Activated naive CD4-positive, alpha-beta T cell treated with anti-CD3 and anti-CD28 coated beads for 36 hours (primary cell): Measurements from ENCODE around the gene PRSS1. TPM values are rescaled to one million over a fixed set of nuclear protein-coding genes. Genes with fewer than 3 reads are reported as not detected.
"Not testable (repeated sequence)": the region's sequence is repeated elsewhere in the genome, so short reads cannot be mapped to it uniquely, and the experiment has no call there.

Experiments used
- CTCF ChIA-PET: fragments of 350-600 bp; sonication (Branson Sonifier 250); formaldehyde crosslinking; loops from one replicate; lab custom pipeline; 2021; ENCODE audit warnings: antibody characterized with exemption; lab: Charles Lee
- DNase-seq: peaks from one replicate; pipeline ENCODE4 v3.0.0-alpha.2; 2020
- H3K27ac Mint-ChIP-seq: one replicate; pipeline ENCODE4 v1.8.0; 2021; ENCODE audit warnings: mild to moderate bottlenecking, mixed read lengths
- H3K27me3 Mint-ChIP-seq: one replicate; pipeline ENCODE4 v1.8.0; 2021; ENCODE audit warnings: low read depth, mixed read lengths
- H3K36me3 Mint-ChIP-seq: one replicate; pipeline ENCODE4 v1.8.0; 2021; ENCODE audit warnings: low read depth, mixed read lengths
- H3K4me1 Mint-ChIP-seq: one replicate; pipeline ENCODE4 v1.8.0; 2021; ENCODE audit warnings: low read depth, mixed read lengths
- H3K4me3 Mint-ChIP-seq: one replicate; pipeline ENCODE4 v1.8.0; 2021; ENCODE audit warnings: mild to moderate bottlenecking, moderate library complexity, mixed read lengths
- H3K9me3 Mint-ChIP-seq: one replicate; pipeline ENCODE4 v1.8.0; 2021; ENCODE audit warnings: mixed read lengths
- intact Hi-C: fragments of 100-400 bp; cut with micrococcal nuclease; formaldehyde crosslinking; loops from one replicate; pipeline ENCODE4 v1.15.1; 2023
- total RNA-seq, 2 experiments: library from RNA; stranded (reverse); gene quantifications; one replicate each; pipeline ENCODE4 v1.2.3, GENCODE V29; 2021

The PRSS1 gene
- total RNA-seq, 2 experiments from 2014 or later: not detected

- intact Hi-C loops: no loop called here
- no peak for DNase-seq
- Mint-ChIP-seq H3K27ac (no peak overlapping the region), H3K4me1 (no peaks in the 10 kb centered on the region), H3K36me3 (no peaks in the 10 kb centered on the region), H3K4me3 (no peak overlapping the region), H3K27me3 (no peaks in the 10 kb centered on the region), H3K9me3 (no peaks in the 10 kb centered on the region)
- CTCF ChIA-PET: no interaction called here
These were observed 1.2 kb downstream of the PRSS1 start for GRCh38 chr7:142750321-142750938.

DNA sequence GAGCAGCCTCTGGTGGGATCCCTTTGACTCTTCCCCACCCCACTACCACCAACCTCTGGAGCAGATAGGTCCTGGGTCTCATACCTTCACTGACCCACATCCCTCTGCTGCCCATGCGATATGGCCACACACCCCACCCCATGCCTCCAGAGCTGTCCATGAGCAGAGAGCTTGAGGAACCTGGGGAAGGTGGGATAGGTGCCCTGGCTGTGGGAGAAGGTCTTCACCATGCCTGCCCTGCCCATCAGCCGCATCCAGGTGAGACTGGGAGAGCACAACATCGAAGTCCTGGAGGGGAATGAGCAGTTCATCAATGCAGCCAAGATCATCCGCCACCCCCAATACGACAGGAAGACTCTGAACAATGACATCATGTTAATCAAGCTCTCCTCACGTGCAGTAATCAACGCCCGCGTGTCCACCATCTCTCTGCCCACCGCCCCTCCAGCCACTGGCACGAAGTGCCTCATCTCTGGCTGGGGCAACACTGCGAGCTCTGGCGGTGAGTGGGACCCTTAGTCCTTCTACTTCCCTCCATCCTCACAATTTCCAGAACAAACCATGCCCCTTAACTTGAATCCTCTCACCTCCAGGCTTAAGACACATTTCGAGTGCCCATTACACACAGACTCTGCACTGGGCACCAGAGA, 2.4 kb downstream of the PRSS1 start:
- DNase-seq, H3K27me3 Mint-ChIP-seq, intact Hi-C loops, CTCF ChIA-PET, H3K4me3 Mint-ChIP-seq, H3K4me1 Mint-ChIP-seq, H3K27ac Mint-ChIP-seq, H3K9me3 Mint-ChIP-seq, H3K36me3 Mint-ChIP-seq: not testable (repeated sequence)

- intact Hi-C loops: no loop called here
- no peaks in the 10 kb centered on the region for H3K27me3 Mint-ChIP-seq
- H3K27ac Mint-ChIP-seq: no peak overlapping the region
These were observed 3.3 kb downstream of the PRSS1 start for GRCh38 chr7:142752376-142753225.

DNA sequence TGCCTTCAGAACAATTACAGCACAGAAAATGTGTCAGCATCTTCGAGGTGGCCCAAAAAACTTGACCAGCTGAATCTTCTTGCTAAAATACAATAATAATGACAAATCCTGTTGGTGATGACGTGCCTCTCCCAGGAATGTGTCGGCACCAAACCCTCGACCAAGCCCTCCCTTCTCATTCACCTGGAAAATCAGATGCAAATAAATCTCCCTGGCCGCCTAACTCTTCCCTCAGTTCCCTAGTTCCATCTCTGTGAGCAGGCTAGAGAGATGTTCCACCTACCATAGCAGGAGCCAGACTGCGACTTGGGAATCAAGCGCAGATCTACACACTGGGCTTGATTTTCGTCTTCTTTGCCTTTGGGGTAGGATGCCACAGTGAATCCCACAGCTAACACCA, 4.1 kb downstream of the PRSS1 start:
- Mint-ChIP-seq H3K9me3 (no peaks in the 10 kb centered on the region), H3K4me3 (no peak overlapping the region), H3K36me3 (no peaks in the 10 kb centered on the region), H3K27ac (no peak overlapping the region), H3K4me1 (no peaks in the 10 kb centered on the region), H3K27me3 (no peaks in the 10 kb centered on the region)
- no peak for DNase-seq
- intact Hi-C loops: no loop called here
- CTCF ChIA-PET: interaction anchor here (0.6 kb wide), 1 partner anchor 1881 kb away, joined by 3 read pairs; no protein-coding TSS in a partner anchor

More at GRCh38 chr7:142752376-142753225, 3.3 kb downstream of the PRSS1 start:
- no peak overlapping the region for H3K4me3 Mint-ChIP-seq
- DNase-seq: no peak
- CTCF ChIA-PET: interaction anchor here (0.6 kb wide), 1 partner anchor 1880 kb away, joined by 3 read pairs; no protein-coding TSS in a partner anchor
- H3K36me3 Mint-ChIP-seq: no peaks in the 10 kb centered on the region
- H3K9me3 Mint-ChIP-seq: no peaks in the 10 kb centered on the region
- H3K4me1 Mint-ChIP-seq: no peaks in the 10 kb centered on the region

- DNase-seq, H3K4me1 Mint-ChIP-seq, H3K27me3 Mint-ChIP-seq, H3K27ac Mint-ChIP-seq, CTCF ChIA-PET, H3K4me3 Mint-ChIP-seq, intact Hi-C loops, H3K36me3 Mint-ChIP-seq, H3K9me3 Mint-ChIP-seq: not testable (repeated sequence)
These were observed 4.7 kb downstream of the PRSS1 start for GRCh38 chr7:142753925-142754491.

DNA sequence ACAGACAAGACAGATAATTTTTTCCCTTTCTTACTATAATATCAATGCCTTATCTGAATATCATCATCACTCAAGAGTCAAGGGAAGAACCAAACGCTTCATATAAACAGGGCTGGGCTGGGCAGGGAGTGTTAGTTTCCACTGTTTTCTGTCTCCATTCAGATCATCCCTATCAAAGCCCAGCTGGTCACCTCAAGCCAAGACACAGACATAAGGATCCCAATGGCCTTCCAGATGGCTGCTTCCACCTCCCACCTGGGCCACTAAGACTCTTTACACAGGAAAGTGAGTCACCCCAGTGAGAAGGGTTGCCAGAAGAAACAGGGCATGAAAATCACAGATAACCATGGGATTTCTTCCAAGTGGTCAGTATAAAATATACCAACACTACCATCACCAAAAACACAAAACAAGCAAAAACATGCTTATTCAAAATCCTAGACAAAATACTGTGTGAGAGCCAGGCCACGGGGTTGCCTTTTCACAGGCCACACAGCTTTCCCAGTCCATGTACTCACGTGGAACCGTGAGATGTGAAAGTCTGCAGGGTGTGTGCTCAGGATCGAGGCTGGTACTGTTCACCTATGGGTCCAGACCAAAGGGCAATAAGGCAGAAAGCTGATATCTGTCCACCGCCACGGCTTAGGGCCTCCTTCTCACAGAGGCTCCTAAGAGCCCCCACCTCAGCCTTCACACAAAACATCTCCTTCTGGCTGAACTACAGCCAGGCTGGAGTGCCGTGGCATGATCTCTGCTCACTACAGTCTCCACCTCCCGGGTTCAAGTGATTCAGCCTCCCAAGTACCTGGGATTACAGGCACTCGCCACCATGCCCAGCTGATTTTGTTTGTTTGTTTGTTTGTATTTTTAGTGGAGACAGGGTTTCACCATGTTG, 5.7 kb downstream of the PRSS1 start:
- CTCF ChIA-PET: interaction anchor here (0.6 kb wide), 1 partner anchor 16 kb away, joined by 3 read pairs; no protein-coding TSS in a partner anchor
- no peak for DNase-seq
- Mint-ChIP-seq H3K4me3 (no peak overlapping the region), H3K4me1 (peaks cover 7% of the 10 kb centered on the region), H3K27ac (no peak overlapping the region), H3K36me3 (no peaks in the 10 kb centered on the region), H3K27me3 (no peaks in the 10 kb centered on the region), H3K9me3 (no peaks in the 10 kb centered on the region)
- intact Hi-C loops: no loop called here

GRCh38 chr7:142758312-142758711, 9.0 kb downstream of the PRSS1 start:
- H3K27ac Mint-ChIP-seq, H3K4me3 Mint-ChIP-seq, H3K4me1 Mint-ChIP-seq, H3K36me3 Mint-ChIP-seq, intact Hi-C loops, DNase-seq, H3K9me3 Mint-ChIP-seq, CTCF ChIA-PET, H3K27me3 Mint-ChIP-seq: not testable (repeated sequence)

DNA sequence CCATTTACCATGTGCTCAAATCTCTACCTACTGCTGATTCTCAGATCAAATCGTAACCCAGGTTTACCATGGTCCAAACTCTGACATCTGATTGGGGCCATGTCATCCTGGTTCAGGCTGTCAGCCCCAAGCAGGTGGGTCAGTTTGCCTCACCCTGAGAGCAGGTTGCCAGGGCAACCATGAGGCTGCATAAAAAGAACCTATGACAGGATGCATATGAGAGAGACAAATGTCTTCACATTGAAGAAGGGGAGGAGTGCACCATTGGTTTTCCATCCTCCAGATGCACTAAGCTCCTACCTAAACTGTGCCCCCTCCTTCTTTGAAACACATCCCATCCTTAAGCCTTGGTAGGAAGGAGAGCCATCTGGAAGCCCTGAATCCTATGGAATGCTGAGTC, 10.2 kb downstream of the PRSS1 start:
- Mint-ChIP-seq H3K27me3 (no peaks in the 10 kb centered on the region), H3K36me3 (no peaks in the 10 kb centered on the region), H3K4me3 (no peak overlapping the region), H3K9me3 (no peaks in the 10 kb centered on the region), H3K4me1 (peaks cover 7% of the 10 kb centered on the region), H3K27ac (no peak overlapping the region)
- CTCF ChIA-PET: interaction anchor here (1.0 kb wide), 1 partner anchor 135 kb away, joined by 3 read pairs; no protein-coding TSS in a partner anchor
- intact Hi-C loops: no loop called here
- no peak for DNase-seq

DNA sequence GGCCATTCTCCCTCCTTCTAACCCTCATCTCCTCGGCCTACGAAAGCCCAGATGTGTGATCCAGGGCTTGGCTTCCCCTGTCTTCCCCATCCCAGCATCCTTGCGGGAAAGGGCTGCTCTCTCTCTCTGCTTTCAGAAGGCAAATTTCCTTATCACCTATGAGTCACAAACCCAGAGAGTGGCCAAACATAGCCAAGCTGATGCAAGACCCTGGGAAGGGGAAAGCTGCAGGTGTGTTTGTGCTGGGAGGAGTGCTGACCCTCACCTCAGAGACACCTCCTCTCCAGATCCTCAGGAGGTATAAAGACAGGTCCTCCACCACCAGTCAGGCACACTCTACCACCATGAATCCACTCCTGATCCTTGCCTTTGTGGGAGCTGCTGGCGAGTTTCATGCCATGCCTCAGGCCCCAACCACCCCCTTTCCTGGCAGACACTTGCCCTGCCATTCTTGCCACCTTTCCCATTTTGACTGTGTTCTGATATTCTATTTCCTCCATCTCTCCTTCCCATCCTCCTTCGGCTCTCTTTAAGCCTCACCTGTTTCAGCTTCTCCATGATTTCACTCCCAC, 10.9 kb downstream of the PRSS1 start:
- Mint-ChIP-seq H3K27ac (no peak overlapping the region), H3K9me3 (no peaks in the 10 kb centered on the region), H3K4me1 (peaks cover 7% of the 10 kb centered on the region), H3K4me3 (no peak overlapping the region), H3K36me3 (no peaks in the 10 kb centered on the region), H3K27me3 (no peaks in the 10 kb centered on the region)
- intact Hi-C loops: no loop called here
- CTCF ChIA-PET: interaction anchor here (1.0 kb wide), 1 partner anchor 135 kb away, joined by 3 read pairs; no protein-coding TSS in a partner anchor
- no peak for DNase-seq

GRCh38 chr7:142761606-142762005, 12.3 kb downstream of the PRSS1 start:
- CTCF ChIA-PET, H3K27ac Mint-ChIP-seq: not testable (repeated sequence)

GRCh38 chr7:142762104-142762503, 12.8 kb downstream of the PRSS1 start:
- no peaks in the 10 kb centered on the region for H3K27me3 Mint-ChIP-seq
- intact Hi-C loops: no loop called here
- H3K4me1 Mint-ChIP-seq: peaks cover 7% of the 10 kb centered on the region
- DNase-seq: no peak
- H3K4me3 Mint-ChIP-seq: no peak overlapping the region
- no peaks in the 10 kb centered on the region for H3K36me3 Mint-ChIP-seq
- CTCF ChIA-PET: interaction anchor here (0.7 kb wide), 1 partner anchor 247 kb away, joined by 3 read pairs; no protein-coding TSS in a partner anchor
- H3K27ac Mint-ChIP-seq: no peak overlapping the region
- H3K9me3 Mint-ChIP-seq: no peaks in the 10 kb centered on the region

More at GRCh38 chr7:142761606-142762005, 12.3 kb downstream of the PRSS1 start:
- intact Hi-C loops, H3K4me1 Mint-ChIP-seq, H3K9me3 Mint-ChIP-seq, H3K27me3 Mint-ChIP-seq, H3K36me3 Mint-ChIP-seq, H3K4me3 Mint-ChIP-seq, DNase-seq: not testable (repeated sequence)
